NCI-H526 treated with DMSO at 0.1 percent for 48 hours (cell line): Measurements from ENCODE around the gene GLOD5.

Source experiments
- DNase-seq: peaks from one replicate; lab custom pipeline; 2025; lab: John Stamatoyannopoulos, UW

Gene GLOD5

DNA sequence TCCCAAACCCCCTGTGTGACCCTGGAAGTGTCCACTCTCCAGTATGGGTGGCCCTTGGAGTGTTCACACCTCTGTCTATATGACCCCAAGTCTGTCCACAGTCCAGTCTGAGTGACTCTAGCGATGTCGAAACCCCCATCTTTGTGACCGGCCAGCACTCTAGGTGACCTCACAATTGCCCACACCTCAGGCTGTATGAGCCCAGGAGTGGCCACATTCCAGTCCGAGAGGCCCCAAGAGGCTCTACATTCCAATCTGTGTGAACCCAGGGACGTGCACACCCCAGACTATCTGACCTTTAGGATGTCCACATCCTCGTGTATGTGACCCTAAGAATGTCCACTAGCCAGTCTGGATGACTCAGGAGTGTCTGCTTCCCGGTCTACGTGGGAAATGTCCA, 7.3 kb upstream of the GLOD5 start:
- DNase-seq = no peak

DNA sequence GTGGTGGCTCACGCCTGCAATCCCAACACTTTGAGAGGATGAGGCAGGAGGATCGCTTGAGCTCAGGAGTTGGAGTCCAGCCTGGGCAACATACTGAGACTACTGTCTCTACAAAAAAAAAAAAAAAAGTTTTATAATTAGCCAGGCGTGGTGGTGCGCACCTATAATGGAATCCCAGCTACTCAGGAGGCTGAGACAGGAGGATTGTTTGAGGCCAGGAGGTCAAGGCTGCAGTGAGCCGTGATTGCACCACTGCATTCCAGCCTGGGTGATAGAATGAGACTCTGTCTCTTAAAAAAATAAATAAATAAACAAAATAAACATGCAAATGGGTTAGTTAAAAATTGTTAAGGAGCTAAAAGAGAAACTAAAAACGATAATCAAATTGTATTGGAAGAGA, 7.7 kb downstream of the GLOD5 start:
- no peak for DNase-seq

DNA sequence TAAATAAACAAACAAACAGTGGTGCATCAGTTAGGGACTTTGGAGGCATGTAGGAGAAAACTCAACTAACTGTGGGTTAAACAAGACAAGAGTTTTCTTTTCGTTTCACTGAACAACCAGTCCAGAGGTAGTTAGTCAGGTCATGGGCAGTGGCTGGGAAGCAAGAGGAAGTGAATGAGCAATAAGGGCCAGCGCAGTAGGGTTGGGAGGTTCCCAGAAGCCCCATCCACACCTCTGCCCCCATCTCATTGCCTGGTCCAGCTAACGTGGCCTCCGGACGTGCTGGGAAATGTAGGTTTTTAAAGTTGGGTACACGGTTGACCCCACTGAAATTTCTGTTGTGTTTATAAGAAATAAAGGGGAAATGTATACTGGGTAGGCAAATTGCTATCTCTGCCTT, 8.7 kb downstream of the GLOD5 start:
- no peak for DNase-seq

DNA sequence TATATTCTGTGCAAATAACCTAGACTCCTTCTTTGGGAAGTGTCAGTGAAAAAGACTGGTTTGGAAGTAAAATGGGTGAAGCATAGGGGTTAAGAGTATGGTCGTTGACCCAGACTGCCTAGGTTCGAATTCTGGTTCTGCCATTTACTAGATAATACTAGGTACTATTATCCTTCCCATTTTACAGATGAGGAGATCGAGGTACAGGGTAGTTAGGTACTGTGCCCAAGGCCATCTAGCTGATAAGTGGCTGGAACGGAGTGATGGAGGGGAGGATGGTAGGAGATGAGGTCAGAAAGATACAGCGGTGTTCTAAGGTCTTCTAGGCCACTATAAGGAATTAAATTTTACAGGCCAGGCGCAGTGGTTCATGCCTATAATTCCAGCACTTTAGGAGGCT, 11.1 kb downstream of the GLOD5 start:
- DNase-seq = no peak

DNA sequence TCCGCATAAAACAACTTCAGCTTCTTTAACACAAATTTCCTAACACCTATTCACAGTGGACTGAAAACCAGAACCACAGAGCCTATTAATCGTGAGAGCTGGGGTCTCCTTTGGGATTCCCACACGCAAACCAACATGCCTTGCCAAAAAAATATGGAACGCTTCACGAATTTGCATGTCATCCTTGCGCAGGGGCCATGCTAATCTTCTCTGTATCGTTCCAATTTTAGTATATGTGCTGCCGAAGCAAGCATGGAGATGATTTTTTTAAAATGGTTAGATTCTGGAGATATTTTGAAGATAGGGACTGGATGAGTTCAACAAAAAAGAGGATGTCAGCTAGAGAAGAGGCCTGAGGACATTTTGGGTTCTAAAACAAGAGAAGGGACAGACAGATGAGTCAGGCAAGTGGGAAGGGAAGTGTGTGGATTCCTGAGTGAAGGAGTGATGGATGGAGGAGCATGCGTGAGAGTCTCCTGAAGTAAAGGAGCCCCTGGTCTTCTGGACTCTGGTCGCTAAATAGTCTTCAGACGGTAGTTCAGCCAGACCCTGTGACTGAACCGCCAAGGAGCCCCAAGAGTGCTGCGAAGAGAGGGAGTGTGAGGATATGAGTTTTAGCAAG, 15.4 kb downstream of the GLOD5 start:
- no peak for DNase-seq

DNA sequence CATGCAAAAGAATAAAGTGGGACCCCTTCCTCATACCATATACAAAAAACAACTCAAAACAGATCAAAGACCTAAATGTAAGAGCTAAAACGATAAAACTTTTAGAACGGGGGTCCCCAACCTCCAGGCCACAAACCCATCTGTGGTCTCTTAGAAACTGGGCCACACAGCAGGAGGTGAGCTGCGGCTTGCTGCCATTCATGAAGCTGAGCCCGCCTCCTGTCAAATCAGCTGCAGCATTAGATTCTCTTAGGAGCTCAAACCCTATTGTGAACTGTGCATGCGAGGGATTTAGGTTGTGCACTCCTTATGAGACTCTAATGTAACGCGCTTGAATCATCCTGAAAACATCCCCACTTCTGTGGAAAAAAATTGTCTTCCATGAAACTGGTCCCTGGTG, 17.9 kb downstream of the GLOD5 start:
- no peak for DNase-seq

DNA sequence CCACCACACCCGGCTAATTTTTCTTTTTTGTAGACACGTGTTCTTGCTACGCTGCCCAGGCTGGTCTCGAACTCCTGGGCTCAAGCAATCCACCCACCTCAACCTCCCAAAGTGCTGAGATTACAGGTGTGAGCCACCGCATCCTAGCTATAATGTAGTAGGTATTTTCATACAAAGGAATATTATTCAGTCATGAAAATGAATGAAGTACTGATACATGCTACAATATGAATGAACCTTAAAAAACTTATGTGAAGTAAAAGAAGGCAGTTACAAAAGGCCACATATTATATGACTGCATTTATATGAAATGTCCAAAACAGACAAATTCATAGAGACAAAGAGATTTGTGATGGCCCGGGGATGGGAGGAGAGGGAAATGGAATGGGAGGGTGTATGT, 20.2 kb downstream of the GLOD5 start:
- DNase-seq = no peak

DNA sequence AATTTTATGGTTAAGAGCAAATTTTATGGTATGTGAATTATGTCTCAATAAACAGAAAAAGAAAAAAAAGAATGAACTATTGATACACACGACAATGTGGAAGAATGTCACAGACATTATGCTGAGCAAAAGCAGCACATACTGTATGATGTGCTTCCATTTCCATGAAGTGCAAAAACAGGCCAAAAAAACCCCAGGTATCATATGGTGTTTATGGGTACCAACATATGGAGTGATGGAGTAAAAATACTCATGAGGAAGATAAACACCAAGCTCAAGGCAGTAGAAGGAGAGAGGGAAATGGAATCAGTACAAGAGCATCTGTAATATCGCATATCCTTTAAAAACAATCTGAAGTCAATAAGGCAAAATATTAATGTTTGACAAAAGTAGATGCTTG, 20.7 kb downstream of the GLOD5 start:
- DNase-seq = no peak

DNA sequence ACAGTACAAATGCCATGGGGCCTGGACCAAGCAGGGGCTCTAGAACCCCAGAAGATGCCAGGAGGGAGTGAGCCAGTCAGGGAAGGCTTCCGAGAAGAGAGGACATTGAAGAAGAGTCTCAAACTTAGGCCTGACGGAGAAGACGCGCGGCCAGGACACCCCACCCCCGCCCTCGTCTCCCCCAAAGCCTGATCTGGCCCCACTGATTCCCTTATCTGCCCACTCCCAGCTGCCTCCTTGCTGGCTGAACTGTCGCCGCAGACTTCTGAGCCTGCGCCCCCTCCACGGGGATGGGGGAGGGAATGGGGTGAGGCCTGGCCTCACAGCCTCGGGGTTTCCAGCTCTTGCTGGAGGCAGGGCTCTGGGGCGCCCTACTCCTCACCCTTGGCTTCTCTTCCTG, 21.2 kb downstream of the GLOD5 start:
- DNase-seq = no peak

DNA sequence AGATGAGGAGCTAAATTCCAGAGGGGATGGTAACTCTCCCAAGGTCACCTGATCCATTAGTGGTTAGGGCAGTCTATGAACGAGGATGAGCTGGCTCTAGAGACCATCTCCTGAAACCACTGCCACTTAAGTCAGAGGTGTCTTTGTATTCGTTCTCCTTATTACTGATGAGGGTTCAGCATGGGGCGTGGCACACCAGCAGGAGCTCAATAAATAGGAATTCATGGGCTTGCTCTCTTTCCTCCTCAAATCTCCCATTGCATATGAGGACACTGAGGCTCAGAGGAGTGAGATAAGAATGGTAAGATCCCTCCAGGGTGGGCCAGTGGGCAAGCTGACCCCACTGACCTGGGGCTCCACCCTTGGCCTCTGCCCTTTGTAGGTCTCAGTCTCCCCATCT, 23.2 kb downstream of the GLOD5 start:
- no peak for DNase-seq

DNA sequence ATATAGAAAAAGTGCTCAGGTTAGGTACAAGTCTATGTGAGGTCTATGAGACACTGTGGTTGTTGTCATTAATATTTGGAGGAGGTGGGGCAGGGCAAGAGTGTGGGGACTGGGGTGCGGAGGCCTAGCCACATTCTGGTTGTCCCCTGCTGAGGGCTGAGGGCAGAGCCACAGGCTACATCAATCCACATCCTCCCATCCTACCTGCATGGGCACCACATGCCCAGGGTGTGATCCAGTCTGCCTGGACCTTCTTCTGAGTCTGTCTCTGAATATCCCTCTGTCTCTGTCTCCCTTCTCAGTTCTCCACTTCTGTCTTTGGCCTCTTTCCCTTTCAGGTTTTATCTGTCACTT, 23.6 kb downstream of the GLOD5 start:
- DNase-seq = no peak

DNA sequence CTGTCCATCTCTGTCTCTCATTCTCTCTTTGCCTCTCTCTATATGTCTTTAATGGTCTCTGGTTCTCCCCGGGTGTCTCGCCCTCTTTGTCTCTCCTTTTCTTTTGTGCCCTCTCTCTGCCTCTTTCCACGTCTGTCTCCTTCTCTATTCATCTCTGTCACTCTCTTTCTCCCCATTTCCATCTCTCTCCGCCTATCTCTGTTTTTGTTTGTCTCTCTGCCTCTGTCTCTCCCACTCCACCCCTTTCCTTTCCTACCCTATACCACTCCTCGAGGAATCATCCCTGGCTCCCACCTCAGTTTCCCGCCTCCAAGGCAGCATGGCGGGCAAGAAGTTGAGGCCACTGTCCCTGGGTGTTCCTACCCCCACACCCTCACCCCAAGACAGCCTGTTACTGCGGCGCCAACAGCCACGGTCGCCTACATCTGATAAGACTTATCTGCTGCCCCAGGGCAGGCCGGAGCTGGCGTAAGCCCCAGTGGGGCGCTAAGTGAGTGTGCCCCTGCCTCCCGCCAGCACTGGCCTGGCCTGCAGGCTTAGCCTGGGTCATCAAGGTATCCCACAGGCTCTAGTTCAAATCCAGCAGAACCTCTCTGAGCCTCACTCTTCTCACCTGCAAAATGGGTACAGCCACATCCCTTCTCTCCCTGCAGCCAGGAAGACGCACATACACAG, 24.1 kb downstream of the GLOD5 start:
- no peak for DNase-seq

DNA sequence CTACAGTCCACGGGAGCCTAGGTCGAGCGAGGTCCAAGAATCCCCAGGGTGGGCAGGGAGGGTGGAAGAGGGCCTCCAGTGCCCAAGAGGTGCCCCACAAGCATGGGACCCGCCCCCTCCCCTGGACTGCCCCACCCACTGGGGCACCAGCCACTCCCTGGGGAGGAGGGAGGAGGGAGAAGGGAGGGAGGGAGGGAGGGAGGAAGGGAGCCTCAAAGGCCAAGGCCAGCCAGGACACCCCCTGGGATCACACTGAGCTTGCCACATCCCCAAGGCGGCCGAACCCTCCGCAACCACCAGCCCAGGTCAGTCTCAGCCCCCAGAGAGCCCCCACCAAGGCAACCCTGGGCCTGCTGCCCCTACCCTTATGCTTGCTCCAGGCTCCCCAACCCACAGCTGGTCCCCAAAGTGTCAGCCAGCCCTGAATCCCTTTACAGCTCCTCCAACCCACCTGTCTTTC, 24.8 kb downstream of the GLOD5 start, which contains the start of gene GATA1:
GATA1 (plus strand) TSS at position 250 of the 460 bp plus-strand sequence. CDS start 4,520 bp downstream, outside the sequence.
- DNase-seq = no peak

DNA sequence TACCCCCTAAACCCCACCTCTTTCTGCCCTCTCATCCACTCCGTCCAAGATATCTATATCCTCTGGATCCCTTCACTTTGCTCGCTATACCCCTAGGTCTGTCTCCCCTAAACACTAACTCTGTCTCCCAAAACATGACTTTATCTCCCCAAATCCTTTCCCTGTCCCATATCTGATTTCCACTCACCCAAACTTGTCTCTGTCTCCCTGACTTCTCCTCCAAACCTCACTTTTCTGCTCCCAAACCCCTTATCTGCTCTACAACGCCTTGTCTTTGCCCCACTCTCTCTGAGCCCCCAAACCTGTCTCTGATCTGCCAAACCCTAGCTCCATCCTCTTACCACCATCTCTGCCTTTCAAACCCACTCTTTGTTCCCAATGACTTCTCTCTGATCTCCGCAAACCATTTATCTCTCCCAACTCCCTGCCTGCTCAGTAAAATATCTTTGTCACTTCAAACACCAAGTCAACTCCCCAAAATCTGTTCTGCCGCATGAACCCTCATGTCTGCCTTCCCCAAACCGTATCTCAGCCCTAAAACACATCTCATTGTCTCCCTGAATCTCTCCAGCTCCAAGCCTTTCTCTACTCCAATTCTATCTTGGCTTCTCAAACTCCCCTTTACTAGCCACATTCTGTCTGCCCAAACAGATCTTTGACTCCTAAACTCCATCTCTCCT, 25.4 kb downstream of the GLOD5 start:
- no peak for DNase-seq

DNA sequence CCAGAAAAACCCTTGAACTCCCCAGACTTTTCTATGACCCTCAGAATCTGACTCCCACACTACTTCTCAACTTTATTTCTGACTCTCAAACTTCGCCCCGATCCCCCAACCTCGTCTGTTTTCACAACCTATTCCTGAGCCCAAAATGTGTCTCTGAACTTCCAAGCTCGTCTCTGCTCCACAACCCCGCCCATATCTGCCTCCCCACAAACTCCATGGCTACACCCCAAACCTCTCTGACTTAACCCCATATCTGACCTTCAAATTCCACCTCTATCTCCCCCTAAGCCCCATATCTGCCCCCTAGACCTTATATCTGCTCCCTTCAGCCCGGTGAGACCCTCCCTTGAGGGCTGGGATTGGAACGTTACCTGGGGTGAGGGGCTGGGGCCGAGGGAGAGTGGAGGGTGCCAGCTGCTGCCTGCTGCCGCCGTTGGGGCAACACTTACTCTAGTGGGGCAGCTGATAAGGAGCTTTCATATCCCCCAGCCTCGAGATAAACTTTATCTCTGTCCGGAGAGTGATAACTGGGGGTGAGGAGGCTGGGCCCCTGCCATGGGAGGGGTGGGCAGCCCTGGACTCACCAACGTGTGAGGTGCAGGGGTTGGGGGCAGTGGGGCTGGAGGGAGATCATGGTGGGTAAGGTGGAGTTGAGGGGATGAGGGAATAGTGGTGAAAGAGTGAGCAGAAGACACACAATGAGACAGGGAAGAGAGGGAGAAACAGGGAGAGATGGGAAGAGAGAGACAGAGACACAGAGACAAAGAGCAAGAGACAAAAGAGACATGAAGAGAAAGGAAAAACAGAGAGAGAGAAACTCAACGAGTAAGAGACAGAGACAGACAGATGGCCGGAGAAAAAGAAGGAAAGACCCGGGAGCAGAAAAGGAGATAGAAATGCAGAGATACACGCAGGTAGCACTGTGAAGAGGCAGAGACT, 26.2 kb downstream of the GLOD5 start:
- DNase-seq = no peak

DNA sequence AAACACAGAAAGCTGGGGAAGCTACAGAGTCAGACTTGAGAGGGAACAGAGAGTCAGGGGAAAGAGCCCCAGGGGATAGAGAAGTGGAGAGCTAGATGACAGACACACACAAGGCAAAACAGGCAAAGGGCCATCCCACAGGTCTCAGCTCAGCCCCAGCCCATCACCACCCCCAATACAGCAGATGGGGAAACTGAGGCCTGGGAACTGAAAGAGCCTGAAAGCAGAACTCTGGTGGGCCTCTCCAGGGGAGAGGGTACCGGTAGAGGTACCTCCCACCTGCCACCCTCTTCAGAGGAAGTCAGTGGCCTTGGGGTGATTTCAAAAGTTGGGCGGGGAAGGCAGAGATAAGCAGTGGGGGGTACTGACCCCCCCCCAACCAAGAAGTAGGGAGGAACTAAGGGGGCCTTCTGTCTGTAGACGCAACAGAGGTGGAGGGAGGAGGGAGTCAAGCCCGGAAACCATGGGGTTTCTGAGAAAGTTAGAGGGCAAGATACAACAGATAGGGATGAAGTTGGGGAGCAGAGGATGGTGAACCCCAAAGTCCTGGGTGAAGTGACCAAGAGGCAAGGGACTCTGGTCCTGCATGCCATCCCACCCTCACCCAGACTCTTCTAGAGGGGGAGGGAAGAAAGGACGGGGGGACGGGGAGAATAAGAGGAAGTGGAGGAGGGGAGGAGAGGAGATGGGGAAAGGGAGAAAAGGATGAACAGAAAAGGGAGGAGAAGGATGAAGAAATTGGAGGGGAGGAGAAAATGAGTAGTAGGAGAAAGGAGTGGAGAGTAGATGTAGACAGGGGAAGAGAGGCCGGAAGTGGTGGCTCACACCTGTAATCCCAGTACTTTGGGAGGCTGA, 28.0 kb downstream of the GLOD5 start:
- no peak for DNase-seq

DNA sequence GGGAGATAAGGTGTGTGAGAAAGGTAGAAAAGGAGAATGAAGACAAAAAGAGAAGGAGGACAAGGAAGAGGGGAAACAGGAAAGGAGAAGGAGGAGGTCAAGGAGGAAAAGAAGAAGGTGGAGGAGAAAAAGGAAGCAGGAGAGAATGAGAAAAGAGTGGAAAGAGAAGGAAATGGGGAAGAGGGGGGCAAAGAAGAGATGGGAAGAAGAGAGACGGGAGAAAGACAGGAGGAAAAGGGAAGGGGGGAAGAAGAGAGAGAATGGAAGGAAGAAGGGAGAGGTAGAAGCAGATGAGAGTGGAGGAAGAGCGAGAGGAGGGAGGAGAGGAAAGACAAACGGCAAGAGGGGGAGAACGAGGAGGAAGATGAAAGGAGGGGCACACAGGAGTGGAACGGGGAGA, 28.9 kb downstream of the GLOD5 start:
- no peak for DNase-seq

DNA sequence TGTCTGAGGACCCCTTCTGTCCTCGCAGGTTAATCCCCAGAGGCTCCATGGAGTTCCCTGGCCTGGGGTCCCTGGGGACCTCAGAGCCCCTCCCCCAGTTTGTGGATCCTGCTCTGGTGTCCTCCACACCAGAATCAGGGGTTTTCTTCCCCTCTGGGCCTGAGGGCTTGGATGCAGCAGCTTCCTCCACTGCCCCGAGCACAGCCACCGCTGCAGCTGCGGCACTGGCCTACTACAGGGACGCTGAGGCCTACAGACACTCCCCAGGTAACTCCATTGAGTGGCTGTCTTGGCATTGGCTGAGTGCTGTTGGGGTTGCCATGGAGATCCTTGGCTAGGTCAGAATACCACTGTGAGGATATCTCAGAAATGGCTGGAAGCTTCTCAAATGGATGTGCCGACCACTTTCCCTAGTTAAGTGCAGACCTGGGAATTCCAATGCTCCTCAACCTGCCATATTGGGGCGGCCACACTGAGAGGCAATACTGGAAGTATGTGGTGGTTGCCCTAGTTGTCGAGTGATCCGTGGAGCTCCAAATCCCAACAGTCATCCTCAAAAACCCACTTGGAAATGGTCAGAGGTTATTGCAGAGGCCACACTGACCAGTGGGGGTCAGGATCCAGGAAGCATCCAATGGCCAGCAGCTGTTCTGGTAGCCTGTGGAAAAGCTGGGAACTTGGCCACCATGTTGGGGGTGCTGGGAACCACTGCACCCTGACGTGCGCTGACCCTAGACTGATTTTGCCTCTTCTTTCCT, 29.7 kb downstream of the GLOD5 start:
- DNase-seq = no peak

DNA sequence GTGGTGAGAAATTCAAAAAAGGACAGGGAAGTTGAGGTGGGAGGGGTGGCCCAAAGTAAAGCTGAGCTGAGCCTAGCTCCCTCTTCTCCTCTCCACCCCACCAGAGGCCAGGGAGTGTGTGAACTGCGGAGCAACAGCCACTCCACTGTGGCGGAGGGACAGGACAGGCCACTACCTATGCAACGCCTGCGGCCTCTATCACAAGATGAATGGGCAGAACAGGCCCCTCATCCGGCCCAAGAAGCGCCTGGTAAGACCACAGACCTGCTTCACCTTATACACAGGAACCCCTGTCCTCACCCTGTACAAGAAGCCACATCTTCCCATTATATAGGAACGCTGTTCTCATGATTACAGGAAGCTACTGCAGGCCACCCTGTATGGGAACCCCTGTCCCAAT, 30.7 kb downstream of the GLOD5 start:
- DNase-seq = no peak

DNA sequence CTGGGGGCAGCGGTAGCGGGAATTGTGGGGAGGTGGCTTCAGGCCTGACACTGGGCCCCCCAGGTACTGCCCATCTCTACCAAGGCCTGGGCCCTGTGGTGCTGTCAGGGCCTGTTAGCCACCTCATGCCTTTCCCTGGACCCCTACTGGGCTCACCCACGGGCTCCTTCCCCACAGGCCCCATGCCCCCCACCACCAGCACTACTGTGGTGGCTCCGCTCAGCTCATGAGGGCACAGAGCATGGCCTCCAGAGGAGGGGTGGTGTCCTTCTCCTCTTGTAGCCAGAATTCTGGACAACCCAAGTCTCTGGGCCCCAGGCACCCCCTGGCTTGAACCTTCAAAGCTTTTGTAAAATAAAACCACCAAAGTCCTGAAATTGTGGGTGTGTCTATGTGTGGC, 32.4 kb downstream of the GLOD5 start:
- DNase-seq = no peak
